Measurements from ENCODE around the gene STK32B. TPM values are rescaled to one million over a fixed set of nuclear protein-coding genes. Genes with fewer than 3 reads are reported as not detected.

Gene STK32B
- polyA plus RNA-seq, 1 of the 3 experiments (the other 2 are of a cell fraction), result 0.20 TPM

DNA sequence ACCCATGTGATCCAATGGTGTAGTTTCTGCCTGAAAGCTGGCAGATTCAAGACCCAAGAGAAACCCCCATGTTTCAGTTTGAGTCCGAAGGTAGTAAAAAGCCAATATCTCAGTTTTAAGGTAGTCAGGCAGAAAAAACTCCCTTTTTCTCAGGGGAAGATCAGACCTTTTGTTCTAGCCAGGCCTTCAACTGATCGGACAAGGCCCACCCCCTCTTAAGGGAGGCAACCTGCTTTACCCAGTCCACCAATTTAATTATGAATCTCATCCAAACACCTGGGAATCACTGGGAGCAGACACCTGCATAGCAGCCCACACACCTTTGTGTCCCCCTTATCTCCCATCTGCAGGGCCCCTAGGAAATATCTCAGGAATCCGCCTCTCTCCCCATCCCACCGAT, 322.0 kb downstream of the STK32B start:
- no peak overlapping the region for H3K27ac ChIP-seq (ENCODE audit: low read depth in 2 of 2, low read length in 1 of 2)
- no peaks in the 10 kb centered on the region for H3K9me2 ChIP-seq
- no peaks in the 10 kb centered on the region for H3K27me3 ChIP-seq (ENCODE audit: insufficient read depth)
- H3K36me3 ChIP-seq (replicated peaks in 1 of 2; ENCODE audit: control insufficient read depth in 1 of 2, insufficient read depth in 2 of 2, low read length in 1 of 2), result no peaks in the 10 kb centered on the region
- H3F3A ChIP-seq (replicated peaks; ENCODE audit: insufficient read depth), result no peaks in the 10 kb centered on the region
- no peaks in the 10 kb centered on the region for H4K20me1 ChIP-seq (ENCODE audit: insufficient read depth)
- H3K4me1 ChIP-seq (ENCODE audit: control insufficient read depth in 1 of 2, insufficient read depth in 2 of 2, low read depth in 1 of 2, low read length in 1 of 2), result no peaks in the 10 kb centered on the region
- H3K4me2 ChIP-seq, result no peak overlapping the region
- no peak for TF ChIP-seq RXRA (IDR thresholded peaks at IDR 0.05; ENCODE audit: borderline replicate concordance, low read depth)
- TF ChIP-seq, protein P1, sequence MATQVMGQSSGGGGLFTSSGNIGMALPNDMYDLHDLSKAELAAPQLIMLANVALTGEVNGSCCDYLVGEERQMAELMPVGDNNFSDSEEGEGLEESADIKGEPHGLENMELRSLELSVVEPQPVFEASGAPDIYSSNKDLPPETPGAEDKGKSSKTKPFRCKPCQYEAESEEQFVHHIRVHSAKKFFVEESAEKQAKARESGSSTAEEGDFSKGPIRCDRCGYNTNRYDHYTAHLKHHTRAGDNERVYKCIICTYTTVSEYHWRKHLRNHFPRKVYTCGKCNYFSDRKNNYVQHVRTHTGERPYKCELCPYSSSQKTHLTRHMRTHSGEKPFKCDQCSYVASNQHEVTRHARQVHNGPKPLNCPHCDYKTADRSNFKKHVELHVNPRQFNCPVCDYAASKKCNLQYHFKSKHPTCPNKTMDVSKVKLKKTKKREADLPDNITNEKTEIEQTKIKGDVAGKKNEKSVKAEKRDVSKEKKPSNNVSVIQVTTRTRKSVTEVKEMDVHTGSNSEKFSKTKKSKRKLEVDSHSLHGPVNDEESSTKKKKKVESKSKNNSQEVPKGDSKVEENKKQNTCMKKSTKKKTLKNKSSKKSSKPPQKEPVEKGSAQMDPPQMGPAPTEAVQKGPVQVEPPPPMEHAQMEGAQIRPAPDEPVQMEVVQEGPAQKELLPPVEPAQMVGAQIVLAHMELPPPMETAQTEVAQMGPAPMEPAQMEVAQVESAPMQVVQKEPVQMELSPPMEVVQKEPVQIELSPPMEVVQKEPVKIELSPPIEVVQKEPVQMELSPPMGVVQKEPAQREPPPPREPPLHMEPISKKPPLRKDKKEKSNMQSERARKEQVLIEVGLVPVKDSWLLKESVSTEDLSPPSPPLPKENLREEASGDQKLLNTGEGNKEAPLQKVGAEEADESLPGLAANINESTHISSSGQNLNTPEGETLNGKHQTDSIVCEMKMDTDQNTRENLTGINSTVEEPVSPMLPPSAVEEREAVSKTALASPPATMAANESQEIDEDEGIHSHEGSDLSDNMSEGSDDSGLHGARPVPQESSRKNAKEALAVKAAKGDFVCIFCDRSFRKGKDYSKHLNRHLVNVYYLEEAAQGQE (IDR thresholded peaks at IDR 0.05; ENCODE audit: low read depth, low read length), result no peak
- TF ChIP-seq SIN3A (IDR thresholded peaks at IDR 0.05; ENCODE audit: borderline replicate concordance, low read depth, low read length), result no peak
- TF ChIP-seq ELF1 (IDR thresholded peaks at IDR 0.05), result no peak
- TF ChIP-seq, protein P2, sequence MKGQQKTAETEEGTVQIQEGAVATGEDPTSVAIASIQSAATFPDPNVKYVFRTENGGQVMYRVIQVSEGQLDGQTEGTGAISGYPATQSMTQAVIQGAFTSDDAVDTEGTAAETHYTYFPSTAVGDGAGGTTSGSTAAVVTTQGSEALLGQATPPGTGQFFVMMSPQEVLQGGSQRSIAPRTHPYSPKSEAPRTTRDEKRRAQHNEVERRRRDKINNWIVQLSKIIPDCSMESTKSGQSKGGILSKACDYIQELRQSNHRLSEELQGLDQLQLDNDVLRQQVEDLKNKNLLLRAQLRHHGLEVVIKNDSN (IDR thresholded peaks at IDR 0.05; ENCODE audit: borderline replicate concordance, low read depth), result no peak
- TF ChIP-seq RAD21 (IDR thresholded peaks at IDR 0.05; ENCODE audit: low read length), result no peak
- TF ChIP-seq NRF1 (IDR thresholded peaks at IDR 0.05; ENCODE audit: low read depth, low read length), result no peak
- no peak for TF ChIP-seq TAF1 (IDR thresholded peaks at IDR 0.05; ENCODE audit: borderline replicate concordance, low read depth, low read length)
- no peak for TF ChIP-seq RFX5 (IDR thresholded peaks at IDR 0.05; ENCODE audit: low read length)
- no peaks in the 10 kb centered on the region for H3K9me3 ChIP-seq
- H2AFZ ChIP-seq (ENCODE audit: low read depth), result no peak overlapping the region
- no peak overlapping the region for H3K9ac ChIP-seq
- CTCF ChIA-PET, result no interaction called here
- no peak overlapping the region for H3K4me3 ChIP-seq (ENCODE audit: low read depth in 2 of 2, low read length in 1 of 2)
- POLR2A ChIA-PET, result no interaction called here
- 7% methylated on average over 4 of the region's 4 CpGs for WGBS (ENCODE audit: low lambda C conversion rate)
- H3K79me2 ChIP-seq (ENCODE audit: insufficient read depth), result no peaks in the 10 kb centered on the region
- no peak for DNase-seq

DNA sequence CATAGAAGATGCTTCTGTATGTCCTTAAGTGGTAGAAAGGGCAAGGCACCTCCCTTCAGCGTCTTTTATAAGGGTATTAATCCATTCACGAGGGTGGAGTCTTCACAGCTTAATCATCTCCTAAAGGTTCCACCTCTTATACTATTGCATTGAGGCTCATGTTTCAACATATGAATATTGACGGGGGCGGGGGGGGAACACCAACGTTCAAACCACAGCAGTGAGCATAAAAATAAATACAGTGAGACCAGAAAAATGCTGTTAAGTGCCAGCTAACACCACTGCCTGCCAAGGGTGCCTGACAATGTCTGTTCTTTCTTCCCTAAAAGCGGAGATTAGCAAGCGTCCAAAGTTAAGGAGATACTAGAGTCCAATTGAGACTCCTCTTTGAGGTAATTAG, 323.3 kb downstream of the STK32B start:
- DNase-seq, result no peak
- no peaks in the 10 kb centered on the region for H4K20me1 ChIP-seq (ENCODE audit: insufficient read depth)
- no peak overlapping the region for H3K9ac ChIP-seq
- no peaks in the 10 kb centered on the region for H3F3A ChIP-seq (replicated peaks; ENCODE audit: insufficient read depth)
- no peaks in the 10 kb centered on the region for H3K79me2 ChIP-seq (ENCODE audit: insufficient read depth)
- H2AFZ ChIP-seq (ENCODE audit: low read depth), result no peak overlapping the region
- H3K36me3 ChIP-seq (replicated peaks in 1 of 2; ENCODE audit: control insufficient read depth in 1 of 2, insufficient read depth in 2 of 2, low read length in 1 of 2), result no peaks in the 10 kb centered on the region
- no peak overlapping the region for H3K4me2 ChIP-seq
- CTCF ChIA-PET, result no interaction called here
- no peak overlapping the region for H3K4me3 ChIP-seq (ENCODE audit: low read depth in 2 of 2, low read length in 1 of 2)
- POLR2A ChIA-PET, result no interaction called here
- H3K4me1 ChIP-seq (ENCODE audit: control insufficient read depth in 1 of 2, insufficient read depth in 2 of 2, low read depth in 1 of 2, low read length in 1 of 2), result no peaks in the 10 kb centered on the region
- H3K27ac ChIP-seq (ENCODE audit: low read depth in 2 of 2, low read length in 1 of 2), result no peak overlapping the region
- H3K9me3 ChIP-seq, result no peaks in the 10 kb centered on the region
- no peaks in the 10 kb centered on the region for H3K9me2 ChIP-seq
- H3K27me3 ChIP-seq (ENCODE audit: insufficient read depth), result no peaks in the 10 kb centered on the region; the same call in 1 of the 2 replicates
- WGBS (ENCODE audit: low lambda C conversion rate), result 5% methylated on average over 7 of the region's 7 CpGs
- TF ChIP-seq, protein P3, sequence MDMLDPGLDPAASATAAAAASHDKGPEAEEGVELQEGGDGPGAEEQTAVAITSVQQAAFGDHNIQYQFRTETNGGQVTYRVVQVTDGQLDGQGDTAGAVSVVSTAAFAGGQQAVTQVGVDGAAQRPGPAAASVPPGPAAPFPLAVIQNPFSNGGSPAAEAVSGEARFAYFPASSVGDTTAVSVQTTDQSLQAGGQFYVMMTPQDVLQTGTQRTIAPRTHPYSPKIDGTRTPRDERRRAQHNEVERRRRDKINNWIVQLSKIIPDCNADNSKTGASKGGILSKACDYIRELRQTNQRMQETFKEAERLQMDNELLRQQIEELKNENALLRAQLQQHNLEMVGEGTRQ (IDR thresholded peaks at IDR 0.05; ENCODE audit: borderline replicate concordance, low read depth, low read length), result no peak
- TF ChIP-seq SMC3 (IDR thresholded peaks at IDR 0.05; ENCODE audit: low read depth, low read length) (no peak), RFX5 (IDR thresholded peaks at IDR 0.05; ENCODE audit: low read length) (no peak), TCF12 (IDR thresholded peaks at IDR 0.05) (no peak), TEAD4 (IDR thresholded peaks at IDR 0.05; ENCODE audit: borderline replicate concordance, insufficient read depth) (no peak), RAD21 (IDR thresholded peaks at IDR 0.05; ENCODE audit: low read length) (no peak), GABPA (IDR thresholded peaks at IDR 0.05; ENCODE audit: low read depth) (no peak), EP300 (IDR thresholded peaks at IDR 0.05; ENCODE audit: borderline replicate concordance in 1 of 2, low read depth in 1 of 2, low read length in 1 of 2) (no peak), RCOR1 (IDR thresholded peaks at IDR 0.05; ENCODE audit: low read length) (no peak)
- TF ChIP-seq, protein P4, sequence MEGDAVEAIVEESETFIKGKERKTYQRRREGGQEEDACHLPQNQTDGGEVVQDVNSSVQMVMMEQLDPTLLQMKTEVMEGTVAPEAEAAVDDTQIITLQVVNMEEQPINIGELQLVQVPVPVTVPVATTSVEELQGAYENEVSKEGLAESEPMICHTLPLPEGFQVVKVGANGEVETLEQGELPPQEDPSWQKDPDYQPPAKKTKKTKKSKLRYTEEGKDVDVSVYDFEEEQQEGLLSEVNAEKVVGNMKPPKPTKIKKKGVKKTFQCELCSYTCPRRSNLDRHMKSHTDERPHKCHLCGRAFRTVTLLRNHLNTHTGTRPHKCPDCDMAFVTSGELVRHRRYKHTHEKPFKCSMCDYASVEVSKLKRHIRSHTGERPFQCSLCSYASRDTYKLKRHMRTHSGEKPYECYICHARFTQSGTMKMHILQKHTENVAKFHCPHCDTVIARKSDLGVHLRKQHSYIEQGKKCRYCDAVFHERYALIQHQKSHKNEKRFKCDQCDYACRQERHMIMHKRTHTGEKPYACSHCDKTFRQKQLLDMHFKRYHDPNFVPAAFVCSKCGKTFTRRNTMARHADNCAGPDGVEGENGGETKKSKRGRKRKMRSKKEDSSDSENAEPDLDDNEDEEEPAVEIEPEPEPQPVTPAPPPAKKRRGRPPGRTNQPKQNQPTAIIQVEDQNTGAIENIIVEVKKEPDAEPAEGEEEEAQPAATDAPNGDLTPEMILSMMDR (IDR thresholded peaks at IDR 0.05), result no peak
- TF ChIP-seq, protein P1 (IDR thresholded peaks at IDR 0.05; ENCODE audit: low read depth, low read length), result no peak

Measured in SK-N-SH (cell line).